Neural progenitor cell (in vitro differentiated cells): ENCODE results near the gene SPAG16. TPM values are rescaled to one million over a fixed set of nuclear protein-coding genes. Genes with fewer than 3 reads are reported as not detected.

Experiments used
- DNase-seq: peaks from one replicate; pipeline ENCODE4 v3.0.0-alpha.2; 2016; ENCODE audit warnings: low spot score
- H2AFZ ChIP-seq: fragments of 200-600 bp; sonication (generic); replicated peaks from 2 replicates; pipeline ENCODE4 v1.6.1; 2016; ENCODE audit warnings: antibody characterized with exemption
- H3F3A ChIP-seq: fragments of 200-600 bp; sonication (generic); 2 replicates; pipeline ENCODE4 v1.6.1; 2016; ENCODE audit warnings: antibody characterized with exemption, low read depth
- H3K27ac ChIP-seq: fragments of 200-600 bp; sonication (generic); 2 replicates; pipeline ENCODE4 v1.5.1; 2016; ENCODE audit warnings: mild to moderate bottlenecking
- H3K27me3 ChIP-seq: fragments of 200-600 bp; sonication (generic); 2 replicates; pipeline ENCODE4 v1.6.1; 2016; ENCODE audit warnings: mild to moderate bottlenecking, moderate library complexity
- H3K36me3 ChIP-seq: fragments of 200-600 bp; sonication (generic); 2 replicates; pipeline ENCODE4 v1.5.1; 2016
- H3K4me1 ChIP-seq: fragments of 200-600 bp; sonication (generic); 2 replicates; pipeline ENCODE4 v1.6.1; 2016; ENCODE audit warnings: mixed run types
- H3K4me2 ChIP-seq: fragments of 200-600 bp; sonication (generic); 2 replicates; pipeline ENCODE4 v1.6.1; 2016
- H3K4me3 ChIP-seq: fragments of 200-600 bp; sonication (generic); 2 replicates; pipeline ENCODE4 v1.5.1; 2016
- H3K79me2 ChIP-seq: fragments of 200-600 bp; sonication (generic); 2 replicates; pipeline ENCODE4 v1.6.1; 2016; ENCODE audit warnings: low read depth
- H3K9ac ChIP-seq: fragments of 200-600 bp; sonication (generic); 2 replicates; pipeline ENCODE4 v1.6.1; 2016
- H3K9me3 ChIP-seq: fragments of 200-600 bp; sonication (generic); 2 replicates; pipeline ENCODE4 v1.5.1; 2016; ENCODE audit warnings: low read depth
- H4K20me1 ChIP-seq: fragments of 200-600 bp; sonication (generic); 2 replicates; pipeline ENCODE4 v1.6.1; 2016; ENCODE audit warnings: low read depth
- H3K27ac Mint-ChIP-seq: 3 replicates; pipeline ENCODE4 v1.8.0; 2021; ENCODE audit warnings: mixed read lengths
- H3K27me3 Mint-ChIP-seq: 2 replicates; pipeline ENCODE4 v1.8.0; 2022; ENCODE audit warnings: low read depth, mild to moderate bottlenecking, inconsistent platforms, moderate library complexity, mixed read lengths; ENCODE audit not compliant: insufficient read depth
- H3K36me3 Mint-ChIP-seq: 3 replicates; pipeline ENCODE4 v1.8.0; 2021; ENCODE audit warnings: mixed read lengths
- H3K4me1 Mint-ChIP-seq: 3 replicates; pipeline ENCODE4 v1.8.0; 2021; ENCODE audit warnings: mixed read lengths
- H3K4me3 Mint-ChIP-seq: 3 replicates; pipeline ENCODE4 v1.8.0; 2021; ENCODE audit warnings: mild to moderate bottlenecking, moderate library complexity, mixed read lengths
- H3K9me3 Mint-ChIP-seq: 3 replicates; pipeline ENCODE4 v1.8.0; 2020; ENCODE audit warnings: mixed read lengths
- CTCF ChIP-seq: fragments of 200-600 bp; sonication (generic); IDR thresholded peaks from 2 replicates; pipeline ENCODE4 v1.5.1; 2017; ENCODE audit warnings: antibody characterized with exemption, mild to moderate bottlenecking
- EZH2 ChIP-seq: fragments of 200-600 bp; sonication (generic); IDR thresholded peaks from 2 replicates; pipeline ENCODE4 v1.6.1; 2017; ENCODE audit warnings: antibody characterized with exemption, mild to moderate bottlenecking, moderate library complexity
- EZH2phosphoT487 ChIP-seq: fragments of 200-600 bp; sonication (generic); IDR thresholded peaks from 2 replicates; pipeline ENCODE4 v1.6.1; 2017; ENCODE audit warnings: antibody characterized with exemption
- total RNA-seq: library from RNA; depleted of rRNA; stranded (reverse); fragments of >200 nt; gene quantifications from 2 replicates; pipeline ENCODE4 v1.2.3, GENCODE V29; 2015; ENCODE audit warnings: low replicate concordance

Gene SPAG16
- total RNA-seq, 1 donor from 2014 or later = 70.3 TPM

DNA sequence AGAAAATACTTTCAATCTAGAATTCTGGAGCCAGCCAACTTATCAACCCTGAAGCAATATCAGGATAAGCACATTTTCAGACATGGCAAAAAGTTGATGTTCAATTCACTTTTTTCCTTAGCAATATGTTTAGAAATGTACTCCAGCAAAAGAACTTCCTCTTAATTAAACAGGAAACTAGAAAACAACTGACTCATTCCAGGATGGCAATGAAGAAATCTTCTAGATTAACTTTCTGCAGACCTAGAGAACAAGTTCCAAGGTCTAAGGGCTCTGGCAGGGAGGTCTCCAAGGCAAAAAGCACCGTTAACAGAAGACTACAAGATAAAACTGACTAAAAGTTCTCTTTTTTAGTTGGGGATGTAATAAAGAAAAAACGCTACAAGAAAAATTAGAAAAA, 1057.4 kb downstream of the SPAG16 start:
- H3K4me2 ChIP-seq = no peak overlapping the region
- no peaks in the 10 kb centered on the region for H3K36me3 Mint-ChIP-seq
- no peak for TF ChIP-seq EZH2phosphoT487
- TF ChIP-seq EZH2 = no peak
- no peak for TF ChIP-seq CTCF
- H3K27me3 Mint-ChIP-seq = peaks cover 2% of the 10 kb centered on the region
- no peaks in the 10 kb centered on the region for H3K27me3 ChIP-seq
- no peaks in the 10 kb centered on the region for H3K79me2 ChIP-seq
- H3K9me3 ChIP-seq = no peaks in the 10 kb centered on the region
- H2AFZ ChIP-seq = no peak overlapping the region
- H3K36me3 ChIP-seq = no peaks in the 10 kb centered on the region
- H3K9ac ChIP-seq = no peak overlapping the region
- H3K4me3 Mint-ChIP-seq = no peak overlapping the region
- no peaks in the 10 kb centered on the region for H3K4me1 Mint-ChIP-seq
- H3K9me3 Mint-ChIP-seq = no peaks in the 10 kb centered on the region
- no peaks in the 10 kb centered on the region for H3F3A ChIP-seq
- H3K4me3 ChIP-seq = no peak overlapping the region
- H3K4me1 ChIP-seq = no peaks in the 10 kb centered on the region
- H3K27ac Mint-ChIP-seq = no peak overlapping the region
- no peaks in the 10 kb centered on the region for H4K20me1 ChIP-seq
- no peak overlapping the region for H3K27ac ChIP-seq
- no peak for DNase-seq

- peaks cover 2% of the 10 kb centered on the region for H3K36me3 Mint-ChIP-seq
- TF ChIP-seq EZH2 (no peak), CTCF (no peak), EZH2phosphoT487 (no peak)
- DNase-seq = no peak
- H3K4me1 Mint-ChIP-seq = peaks cover 3% of the 10 kb centered on the region
- Histone ChIP-seq H3F3A (no peaks in the 10 kb centered on the region), H3K79me2 (no peaks in the 10 kb centered on the region), H3K27ac (no peak overlapping the region), H3K4me2 (no peak overlapping the region), H4K20me1 (no peaks in the 10 kb centered on the region), H3K9ac (no peak overlapping the region), H3K4me3 (no peak overlapping the region), H3K9me3 (no peaks in the 10 kb centered on the region), H3K36me3 (no peaks in the 10 kb centered on the region), H2AFZ (no peak overlapping the region), H3K4me1 (no peaks in the 10 kb centered on the region), H3K27me3 (no peaks in the 10 kb centered on the region)
- peaks cover 12% of the 10 kb centered on the region for H3K9me3 Mint-ChIP-seq
- no peak overlapping the region for H3K4me3 Mint-ChIP-seq
- H3K27ac Mint-ChIP-seq = no peak overlapping the region
- no peaks in the 10 kb centered on the region for H3K27me3 Mint-ChIP-seq
Observed at GRCh38 chr2:214358506-214358905, 1074.2 kb downstream of the SPAG16 start.

DNA sequence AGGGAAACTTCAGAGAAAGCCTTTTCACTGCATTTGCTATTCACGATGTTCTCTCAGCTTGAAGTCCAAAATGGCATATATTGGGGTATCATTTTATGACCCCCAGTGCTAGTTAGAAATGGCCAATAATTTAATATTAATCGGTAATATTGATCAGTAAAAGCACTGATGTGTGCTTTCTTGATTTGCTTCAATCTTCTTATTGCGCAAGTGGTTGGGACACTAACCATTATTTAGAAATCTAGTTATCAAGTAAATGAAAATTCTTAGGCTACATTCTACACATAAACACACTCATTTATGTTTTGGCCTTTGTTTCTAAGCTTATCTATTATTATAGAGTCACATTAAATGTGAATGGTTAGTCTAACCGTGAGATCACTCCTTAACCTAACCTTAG, 1076.9 kb downstream of the SPAG16 start:
- H3K4me1 ChIP-seq = no peaks in the 10 kb centered on the region
- no peak overlapping the region for H3K27ac ChIP-seq
- no peak overlapping the region for H3K4me3 ChIP-seq
- H3K79me2 ChIP-seq = no peaks in the 10 kb centered on the region
- H3F3A ChIP-seq = no peaks in the 10 kb centered on the region
- H3K36me3 ChIP-seq = no peaks in the 10 kb centered on the region
- TF ChIP-seq CTCF = no peak
- TF ChIP-seq EZH2 = no peak
- TF ChIP-seq EZH2phosphoT487 = no peak
- Mint-ChIP-seq H3K27ac (no peak overlapping the region), H3K4me3 (no peak overlapping the region), H3K36me3 (peaks cover 2% of the 10 kb centered on the region), H3K9me3 (peaks cover 12% of the 10 kb centered on the region), H3K27me3 (no peaks in the 10 kb centered on the region), H3K4me1 (peaks cover 3% of the 10 kb centered on the region)
- no peaks in the 10 kb centered on the region for H3K27me3 ChIP-seq
- no peak overlapping the region for H3K9ac ChIP-seq
- DNase-seq = no peak
- H3K4me2 ChIP-seq = no peak overlapping the region
- H4K20me1 ChIP-seq = no peaks in the 10 kb centered on the region
- H3K9me3 ChIP-seq = no peaks in the 10 kb centered on the region
- no peak overlapping the region for H2AFZ ChIP-seq
